HL-60/S4 treated with phorbol 12-myristate 13-acetate at 8.2 ng/mL for 4 days and 3 days (cell line): ENCODE results near the gene SND1.

Source experiments
- in situ Hi-C: fragments of 300-500 bp; cut with MboI; formaldehyde crosslinking; loops from 2 replicates; pipeline ENCODE4 v1.15.0; 2022; ENCODE audit warnings: low sequenced_read_pairs

The SND1 gene

DNA sequence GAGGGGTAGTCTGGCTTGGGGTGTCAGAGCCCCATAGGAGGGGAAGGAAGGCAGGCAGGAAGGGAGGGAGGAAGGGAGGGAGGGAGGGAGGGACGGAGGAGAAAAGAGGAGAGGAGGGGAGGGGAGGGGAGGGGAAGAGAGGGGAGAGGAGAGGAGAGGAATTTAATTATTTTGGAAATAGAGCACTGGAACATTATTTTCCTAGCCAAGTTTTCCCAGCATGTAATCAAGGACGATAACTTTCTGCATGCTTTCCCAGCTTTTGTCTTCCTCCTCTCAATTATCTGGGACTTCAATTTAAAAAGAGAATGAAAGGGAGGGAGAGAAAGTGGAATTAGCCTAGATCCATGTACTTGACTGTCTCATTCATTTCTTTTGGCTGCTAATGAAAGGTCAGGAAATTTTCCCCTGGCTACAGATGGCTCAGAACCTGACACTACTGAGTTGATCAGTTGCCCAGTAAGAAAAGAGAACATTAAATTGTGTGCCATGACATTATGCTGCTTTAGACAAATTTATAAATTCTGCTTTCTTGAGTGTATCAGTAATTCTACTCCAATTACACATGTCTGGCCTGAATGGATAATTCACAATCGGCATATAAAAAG lies 230.4 kb downstream of the SND1 start:
- in situ Hi-C loops, result no loop called here

- in situ Hi-C loops, result no loop called here
These were observed 232.1 kb downstream of the SND1 start for GRCh38 chr7:127884066-127884559.

- in situ Hi-C loops, result no loop called here
These were observed 233.3 kb downstream of the SND1 start for GRCh38 chr7:127885222-127885772.

GRCh38 chr7:127885843-127886242 lies 233.8 kb downstream of the SND1 start:
- in situ Hi-C loops, result no loop called here

GRCh38 chr7:127886248-127886647 lies 234.3 kb downstream of the SND1 start:
- in situ Hi-C loops, result no loop called here

- in situ Hi-C loops, result no loop called here
These were observed 235.1 kb downstream of the SND1 start for GRCh38 chr7:127887096-127887495.

DNA sequence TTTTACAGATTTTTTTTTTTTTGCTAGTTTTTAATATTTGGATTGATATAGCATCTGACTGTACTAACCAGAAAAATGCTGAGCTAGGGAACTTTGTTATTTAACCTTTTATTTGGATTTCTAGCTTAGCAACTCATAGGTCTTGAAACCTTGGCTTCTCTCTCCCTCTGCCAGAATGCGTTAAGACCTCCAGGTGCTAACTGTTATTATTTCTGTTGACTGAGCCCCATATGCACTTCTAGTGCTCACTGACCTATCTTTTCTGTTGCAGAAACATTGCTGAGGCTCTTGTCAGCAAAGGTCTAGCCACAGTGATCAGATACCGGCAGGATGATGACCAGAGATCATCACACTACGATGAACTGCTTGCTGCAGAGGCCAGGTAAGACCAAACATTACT lies 235.6 kb downstream of the SND1 start:
- in situ Hi-C loops, result no loop called here

- in situ Hi-C loops, result no loop called here
These were observed 236.4 kb downstream of the SND1 start for GRCh38 chr7:127888411-127888810.

DNA sequence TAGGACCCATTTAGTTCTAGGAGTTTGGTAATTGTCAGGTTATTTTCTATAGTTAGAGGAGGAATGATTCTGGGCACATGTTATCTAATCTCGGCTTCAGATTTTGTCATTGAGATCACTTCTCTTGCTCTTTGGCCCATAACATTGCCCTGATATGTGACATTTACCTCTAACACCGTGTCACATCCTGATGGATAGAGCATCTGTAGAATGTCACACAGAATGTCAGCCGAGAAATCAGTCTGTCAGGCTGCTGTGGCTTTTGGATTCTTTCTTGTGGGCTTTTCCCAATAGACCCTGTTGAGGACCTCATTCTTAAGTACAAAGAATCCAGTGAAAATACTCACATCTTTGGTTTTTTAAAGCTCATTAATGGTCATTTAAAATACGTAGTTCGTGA lies 236.8 kb downstream of the SND1 start:
- in situ Hi-C loops, result no loop called here

DNA sequence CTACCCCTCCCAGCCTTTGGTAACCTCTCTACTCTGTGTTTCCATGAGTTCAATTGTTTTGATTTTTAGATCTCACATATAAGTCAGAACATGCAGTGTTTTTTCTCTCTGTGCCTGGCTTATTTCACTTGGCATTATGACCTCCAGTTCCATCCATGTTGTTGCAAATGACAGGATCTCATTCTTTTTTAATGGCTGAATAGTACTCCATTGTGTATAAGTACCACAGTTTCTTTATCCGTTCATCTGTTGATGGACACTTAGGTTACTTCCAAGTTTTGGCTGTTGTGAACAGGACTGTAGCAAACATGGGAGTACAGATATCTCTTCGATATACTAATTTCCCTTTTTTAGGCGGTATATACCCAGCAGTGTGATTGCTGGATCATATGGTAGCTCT lies 237.7 kb downstream of the SND1 start:
- in situ Hi-C loops, result no loop called here

- in situ Hi-C loops, result no loop called here
These were observed 238.7 kb downstream of the SND1 start for GRCh38 chr7:127890726-127891125.

- in situ Hi-C loops, result no loop called here
These were observed 239.2 kb downstream of the SND1 start for GRCh38 chr7:127891144-127891543.

- in situ Hi-C loops, result no loop called here
These were observed 240.0 kb downstream of the SND1 start for GRCh38 chr7:127891854-127892438.

DNA sequence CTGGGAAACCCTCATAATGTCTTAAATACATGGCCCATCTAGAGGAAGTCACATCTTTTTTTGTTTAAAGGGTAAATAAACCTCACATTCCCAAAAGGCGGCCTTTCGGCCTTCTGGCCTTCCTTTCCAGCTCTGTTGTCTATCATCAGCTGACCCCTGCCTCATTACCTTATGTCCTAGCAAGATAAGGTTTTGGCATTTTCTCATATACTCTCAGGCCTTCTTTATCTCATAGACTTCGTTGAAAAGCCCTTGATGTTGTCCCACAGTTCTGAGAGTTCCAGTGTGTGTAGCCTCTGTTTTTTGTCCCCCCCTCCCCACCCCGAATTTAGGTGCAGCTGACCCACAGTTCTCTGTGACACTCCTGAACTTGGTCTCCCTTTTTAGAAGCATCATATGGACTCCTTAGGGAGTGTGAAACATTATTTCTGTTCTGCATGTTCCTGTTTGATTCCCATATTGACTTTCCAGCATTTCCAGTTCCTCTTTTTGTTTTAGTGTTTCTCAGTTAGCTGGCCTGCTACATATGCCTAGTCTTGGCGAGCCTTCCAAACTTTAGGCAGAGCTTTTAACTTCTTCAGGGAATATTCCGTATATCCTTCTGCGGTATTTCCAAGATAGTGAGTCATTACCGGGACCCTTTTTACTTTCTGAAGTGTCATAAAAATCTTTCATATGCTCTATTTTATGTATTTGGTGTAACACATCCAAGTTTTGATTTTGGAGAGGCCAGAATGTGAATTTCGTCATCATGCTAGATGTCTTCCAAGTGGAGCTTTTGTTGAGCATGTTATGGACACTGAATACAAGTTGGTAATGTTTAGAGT lies 240.7 kb downstream of the SND1 start:
- in situ Hi-C loops, result no loop called here

- in situ Hi-C loops, result no loop called here
These were observed 241.6 kb downstream of the SND1 start for GRCh38 chr7:127893547-127893946.

- in situ Hi-C loops, result no loop called here
These were observed 242.6 kb downstream of the SND1 start for GRCh38 chr7:127894588-127894987.

GRCh38 chr7:127895360-127895759 lies 243.4 kb downstream of the SND1 start:
- in situ Hi-C loops, result no loop called here

DNA sequence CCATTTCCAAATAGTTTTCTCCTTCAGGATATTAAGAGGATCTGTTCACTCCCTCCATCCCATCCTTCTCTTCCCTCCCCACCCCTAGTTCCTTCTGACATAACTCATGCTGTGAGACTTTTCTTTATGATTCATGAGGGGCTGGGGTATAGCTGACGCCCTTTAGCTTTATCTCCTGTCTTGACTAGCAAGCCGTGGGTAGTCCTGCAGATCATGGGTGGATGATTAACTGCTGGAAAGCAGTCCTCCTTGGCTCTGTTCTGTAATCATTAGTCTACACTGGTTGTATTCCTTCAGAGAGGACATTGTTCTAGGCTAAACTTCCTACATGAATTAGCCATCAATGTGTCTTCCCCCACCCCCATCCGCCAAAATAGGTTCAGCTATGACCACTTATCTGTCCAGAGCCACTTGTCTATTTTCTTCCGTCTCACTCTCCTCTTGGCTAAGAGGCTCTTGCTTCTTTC lies 243.9 kb downstream of the SND1 start:
- in situ Hi-C loops, result no loop called here

DNA sequence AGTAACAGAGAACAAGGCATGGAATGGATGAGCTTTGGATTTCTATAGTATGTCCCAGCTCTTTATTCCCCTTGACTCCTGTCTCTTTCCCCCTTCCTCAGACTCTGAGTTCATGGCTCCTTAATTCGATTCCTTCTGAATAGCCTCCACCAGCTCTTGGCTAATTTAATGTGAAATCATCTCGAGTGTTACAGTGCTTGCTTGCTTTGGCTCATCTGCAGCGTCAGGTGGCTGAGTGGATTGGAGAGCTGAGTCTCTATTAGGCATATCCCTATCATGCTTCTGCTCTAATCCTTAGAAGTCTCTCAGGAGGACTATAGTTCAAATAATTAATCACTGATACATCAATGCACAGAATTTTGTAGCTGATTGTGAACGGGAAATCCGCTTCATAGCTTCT lies 244.7 kb downstream of the SND1 start:
- in situ Hi-C loops, result no loop called here

GRCh38 chr7:127897704-127898454 lies 245.9 kb downstream of the SND1 start:
- in situ Hi-C loops, result no loop called here

- in situ Hi-C loops, result no loop called here
These were observed 247.4 kb downstream of the SND1 start for GRCh38 chr7:127899411-127899810.
